HepG2 (cell line): ENCODE data around the gene DGKB. TPM values are rescaled to one million over a fixed set of nuclear protein-coding genes. Genes with fewer than 3 reads are reported as not detected.

Experiments used
- ATAC-seq: fragments of 200-7000 bp; cut with Tn5 transposase; 3 replicates; pipeline ENCODE4 v1.9.1; 2020; ENCODE audit warnings: mild to moderate bottlenecking, moderate library complexity
- BruUV-seq: library from RNA; stranded (reverse); fragments of 400-500 nt; replicated peaks from 2 replicates; lab custom pipeline; 2021; lab: Mats Ljungman, UMichigan
- CTCF ChIA-PET: fragments of 300-600 bp; formaldehyde crosslinking; extraction: SDS; loops from one replicate; lab custom pipeline; 2021; ENCODE audit warnings: low total read pairs, inconsistent platforms, low intra/inter-chr PET ratio; lab: Yijun Ruan, JAX
- POLR2A ChIA-PET: fragments of 350-600 bp; sonication (Branson Sonifier 250); formaldehyde crosslinking; loops from one replicate; lab custom pipeline; 2020; ENCODE audit warnings: antibody characterized with exemption, inconsistent platforms; lab: Yijun Ruan, JAX
- DNase-seq: peaks from one replicate; pipeline ENCODE4 v3.0.0-alpha.2; 2015; ENCODE audit warnings: low spot score
- FAIRE-seq: peaks from 3 replicates; lab custom pipeline; 2011; peaks lifted over from hg19 to GRCh38; lab: Jason Lieb, UNC
- H2AFZ ChIP-seq: one replicate; pipeline ENCODE4 v1.6.1; 2011; ENCODE audit warnings: low read length, inconsistent platforms
- H3K27ac ChIP-seq: fragments of 300-600 bp; 3 replicates; pipeline ENCODE4 v1.8.0; 2011; ENCODE audit warnings: mixed run types, mild to moderate bottlenecking, mixed read lengths, low read length, inconsistent platforms; ENCODE audit not compliant: insufficient read depth; ENCODE audit errors: extremely low read length
- H3K27me3 ChIP-seq, 2 experiments: fragments of 200-600 bp in 1 of 2; 2 replicates in 1 of 2; 3 replicates in 1 of 2; pipeline versions ENCODE4 v1.6.0 to v1.8.0; 2011; ENCODE audit warnings: low read length in 2 of 2, mild to moderate bottlenecking in 2 of 2, moderate library complexity in 2 of 2, inconsistent platforms in 1 of 2; ENCODE audit not compliant: insufficient read depth in 2 of 2, control insufficient read depth in 1 of 2
- H3K36me3 ChIP-seq, 2 experiments: fragments of 200-600 bp in 1 of 2; replicated peaks in 1 of 2; 2 replicates in 1 of 2; 3 replicates in 1 of 2; pipeline versions ENCODE4 v1.5.1 to v1.8.0; 2011; ENCODE audit warnings: low read length in 2 of 2, inconsistent platforms in 1 of 2; ENCODE audit not compliant: insufficient read depth in 2 of 2, control insufficient read depth in 1 of 2
- H3K4me1 ChIP-seq: 2 replicates; pipeline ENCODE4 v1.5.1; 2012; ENCODE audit warnings: low read length, inconsistent platforms; ENCODE audit not compliant: insufficient read depth
- H3K4me2 ChIP-seq: 2 replicates; pipeline ENCODE4 v1.6.0; 2011; ENCODE audit warnings: low read depth, low read length, inconsistent platforms
- H3K4me3 ChIP-seq, 3 experiments: fragments of 200-600 bp in 1 of 3; sonication (generic), shearing (Covaris generic) in 1 of 3; replicated peaks in 1 of 3; 2 replicates each; pipeline ENCODE4 v1.5.1; 2011 to 2016; ENCODE audit warnings: low read length in 3 of 3, inconsistent platforms in 2 of 3, low read depth in 2 of 3, mild to moderate bottlenecking in 2 of 3, control low read depth in 1 of 3, mixed read lengths in 1 of 3; ENCODE audit not compliant: insufficient read depth in 1 of 3
- H3K79me2 ChIP-seq: one replicate; pipeline ENCODE4 v1.6.1; 2011; ENCODE audit warnings: low read length, inconsistent platforms; ENCODE audit not compliant: insufficient read depth
- H3K9ac ChIP-seq: 2 replicates; pipeline ENCODE4 v1.6.0; 2011; ENCODE audit warnings: mild to moderate bottlenecking, low read depth, low read length, inconsistent platforms; ENCODE audit not compliant: insufficient read depth
- H3K9me3 ChIP-seq: 2 replicates; pipeline ENCODE4 v1.5.1; 2012; ENCODE audit warnings: mild to moderate bottlenecking, low read length
- H4K20me1 ChIP-seq: 2 replicates; pipeline ENCODE4 v1.6.0; 2011; ENCODE audit warnings: inconsistent platforms, mild to moderate bottlenecking, low read length, moderate library complexity; ENCODE audit not compliant: insufficient read depth
- ARNT2 ChIP-seq: sonication (generic); formaldehyde crosslinking; IDR thresholded peaks from 2 replicates; pipeline ENCODE4 v1.8.0; 2022; ENCODE audit warnings: mild to moderate bottlenecking, low read depth, missing genetic modification reagents, moderate library complexity
- ETV5 ChIP-seq: IDR thresholded peaks from 2 replicates; pipeline ENCODE4 v1.6.1; 2018; ENCODE audit warnings: missing biosample characterization, missing genetic modification reagents, inconsistent platforms, borderline replicate concordance
- HNF4A ChIP-seq: sonication (generic); formaldehyde crosslinking; IDR thresholded peaks from 2 replicates; pipeline ENCODE4 v1.4.0; 2020; ENCODE audit warnings: missing genetic modification reagents
- ISX ChIP-seq: sonication (generic); formaldehyde crosslinking; conservative IDR thresholded peaks from 2 replicates; pipeline ENCODE4 v1.5.0; 2020; ENCODE audit warnings: missing genetic modification reagents
- JARID2 ChIP-seq: sonication (generic); formaldehyde crosslinking; IDR thresholded peaks from 2 replicates; pipeline ENCODE4 v1.8.1; 2023; ENCODE audit warnings: missing genetic modification reagents, inconsistent platforms; ENCODE audit not compliant: insufficient replicate concordance
- SIX1 ChIP-seq: sonication (generic); formaldehyde crosslinking; IDR thresholded peaks from 2 replicates; pipeline ENCODE4 v1.4.0; 2020; ENCODE audit warnings: missing genetic modification reagents, borderline replicate concordance
- STAG1 ChIP-seq: sonication (generic); formaldehyde crosslinking; IDR thresholded peaks from 2 replicates; pipeline ENCODE4 v1.4.0; 2020; ENCODE audit warnings: missing genetic modification reagents
- WIZ ChIP-seq: sonication (generic); formaldehyde crosslinking; IDR thresholded peaks from 2 replicates; pipeline ENCODE4 v1.5.1; 2020; ENCODE audit warnings: mild to moderate bottlenecking, missing genetic modification reagents
- ZFP62 ChIP-seq: sonication (generic); formaldehyde crosslinking; IDR thresholded peaks from 2 replicates; pipeline ENCODE4 v1.4.0; 2020; ENCODE audit warnings: missing genetic modification reagents
- ZNF3 ChIP-seq: IDR thresholded peaks from 2 replicates; pipeline ENCODE4 v1.7.0; 2017; ENCODE audit warnings: inconsistent platforms
- ZNF333 ChIP-seq: sonication (generic); formaldehyde crosslinking; IDR thresholded peaks from 2 replicates; pipeline ENCODE4 v1.4.0; 2020; ENCODE audit warnings: mild to moderate bottlenecking, missing genetic modification reagents, borderline replicate concordance
- ZNF431 ChIP-seq: sonication (generic); formaldehyde crosslinking; IDR thresholded peaks from 2 replicates; pipeline ENCODE4 v1.9.0; 2022; ENCODE audit warnings: missing genetic modification reagents, low read depth, mild to moderate bottlenecking, borderline replicate concordance
- ZNF441 ChIP-seq: sonication (generic); formaldehyde crosslinking; IDR thresholded peaks from 2 replicates; pipeline ENCODE4 v1.7.0; 2021; ENCODE audit warnings: missing genetic modification reagents, borderline replicate concordance
- ZNF589 ChIP-seq: sonication (generic); formaldehyde crosslinking; conservative IDR thresholded peaks from 2 replicates; pipeline ENCODE4 v1.8.0; 2022; ENCODE audit warnings: mild to moderate bottlenecking, moderate library complexity, missing genetic modification reagents
- ZNF781 ChIP-seq: sonication (generic); formaldehyde crosslinking; IDR thresholded peaks from 2 replicates; pipeline ENCODE4 v1.5.1; 2020; ENCODE audit warnings: borderline replicate concordance, mild to moderate bottlenecking, missing genetic modification reagents; ENCODE audit errors: not compliant biosample characterization
- ZSCAN30 ChIP-seq: sonication (generic); formaldehyde crosslinking; IDR thresholded peaks from 2 replicates; pipeline ENCODE4 v1.5.0; 2020; ENCODE audit warnings: mild to moderate bottlenecking, missing genetic modification reagents
- WGBS: methylation state at CpG from one replicate; pipeline ENCODE4 v1.1.6; 2017; ENCODE audit warnings: low lambda C conversion rate; 5-methylcytosine and 5-hydroxymethylcytosine counted together
- in situ Hi-C: cut with HindIII; loops from 2 replicates; pipeline ENCODE4 v1.10.0; 2017; ENCODE audit warnings: low pct_unique_long_range_greater_than_20kb; ENCODE audit not compliant: extremely low pct_ligation_motif_present
- intact Hi-C: fragments of 100-400 bp; cut with micrococcal nuclease; formaldehyde crosslinking; loops from one replicate; pipeline ENCODE4 v1.10.0; 2022; ENCODE audit not compliant: unreplicated experiment
- polyA plus RNA-seq, 8 experiments: library from polyadenylated mRNA; depleted of rRNA in 3 of 8; stranded (reverse) in 7 of 8; unstranded in 1 of 8; fragments of >200 nt; fragmentation: Illumina TruSeq in 4 of 8; extraction: Trizol in 4 of 8; gene quantifications; 2 replicates each; pipeline versions ENCODE4 v1.2.1 to v1.2.3, GENCODE V29; 2011 to 2016; ENCODE audit warnings: low read depth in 4 of 8, missing spikeins in 1 of 8, mixed read lengths in 1 of 8; ENCODE audit not compliant: insufficient read depth in 1 of 8
- total RNA-seq, 5 experiments: library from RNA; depleted of rRNA; stranded (reverse); fragments of >200 nt; fragmentation: Illumina TruSeq; extraction: Trizol; gene quantifications; 2 replicates each; pipeline ENCODE4 v1.2.3, GENCODE V29; 2016; ENCODE audit warnings: low read depth in 1 of 5
- TF ChIP-seq, protein P1 (sequence below): sonication (generic); formaldehyde crosslinking; IDR thresholded peaks from 2 replicates; pipeline ENCODE4 v1.5.1; 2020; ENCODE audit warnings: mild to moderate bottlenecking, missing genetic modification reagents, borderline replicate concordance
- TF ChIP-seq, protein P2 (sequence below), 2 experiments: sonication (generic) in 1 of 2; formaldehyde crosslinking in 1 of 2; IDR thresholded peaks; 2 replicates each; pipeline versions ENCODE4 v1.4.0 to v1.6.1; 2018 to 2020; ENCODE audit warnings: missing genetic modification reagents in 2 of 2, borderline replicate concordance in 1 of 2, low read depth in 1 of 2, mild to moderate bottlenecking in 1 of 2, missing biosample characterization in 1 of 2
- TF ChIP-seq, protein P3 (sequence below): sonication (generic); formaldehyde crosslinking; IDR thresholded peaks from 2 replicates; pipeline ENCODE4 v1.4.0; 2020; ENCODE audit warnings: low read depth, mild to moderate bottlenecking, missing genetic modification reagents

DGKB gene
- total and polyA plus RNA-seq, 2 of the 13 experiments (the other 11 are each of a cell fraction or from before 2014, with no cell fraction given) = not detected

DNA sequence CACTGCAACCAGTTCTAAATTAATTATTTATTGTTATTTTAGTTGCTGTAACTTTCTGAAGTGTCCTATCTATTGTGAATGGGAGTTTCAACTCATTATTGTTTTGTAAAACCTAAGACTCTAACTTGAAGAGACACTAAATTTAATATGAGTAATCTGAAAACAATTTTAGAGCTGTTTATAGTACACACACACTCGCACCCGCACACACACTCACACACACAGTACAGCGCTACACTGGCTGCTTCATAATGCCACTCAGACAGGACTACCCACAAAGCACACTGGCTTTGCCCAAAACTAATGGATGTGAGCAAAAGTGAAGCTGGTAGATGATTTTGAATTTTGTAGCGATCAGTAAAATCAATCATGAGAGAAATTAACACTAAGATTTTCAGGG, 674.2 kb downstream of the DGKB start:
- Histone ChIP-seq H2AFZ (no peak overlapping the region), H3K4me1 (no peaks in the 10 kb centered on the region), H3K27me3 (no peaks in the 10 kb centered on the region), H3K79me2 (no peaks in the 10 kb centered on the region), H3K36me3 (no peaks in the 10 kb centered on the region), H4K20me1 (no peaks in the 10 kb centered on the region), H3K27ac (no peak overlapping the region), H3K9ac (no peak overlapping the region), H3K4me2 (no peak overlapping the region), H3K4me3 (no peak overlapping the region), H3K9me3 (peaks cover 76% of the 10 kb centered on the region)
- 55% methylated on average over 4 of the region's 4 CpGs for WGBS
- FAIRE-seq = no peak
- POLR2A ChIA-PET = no interaction called here
- CTCF ChIA-PET = no interaction called here
- intact Hi-C loops (no loop called here), in situ Hi-C loops (no loop called here)
- no peak for TF ChIP-seq SIX1
- no peak for TF ChIP-seq ZNF333
- TF ChIP-seq STAG1 (CRISPR knock-in tag) = no peak
- TF ChIP-seq ZNF3 (CRISPR knock-in tag) = no peak
- no peak for TF ChIP-seq ZNF781 (CRISPR knock-in tag)
- no peak for TF ChIP-seq HNF4A (CRISPR knock-in tag)
- TF ChIP-seq, protein P1, sequence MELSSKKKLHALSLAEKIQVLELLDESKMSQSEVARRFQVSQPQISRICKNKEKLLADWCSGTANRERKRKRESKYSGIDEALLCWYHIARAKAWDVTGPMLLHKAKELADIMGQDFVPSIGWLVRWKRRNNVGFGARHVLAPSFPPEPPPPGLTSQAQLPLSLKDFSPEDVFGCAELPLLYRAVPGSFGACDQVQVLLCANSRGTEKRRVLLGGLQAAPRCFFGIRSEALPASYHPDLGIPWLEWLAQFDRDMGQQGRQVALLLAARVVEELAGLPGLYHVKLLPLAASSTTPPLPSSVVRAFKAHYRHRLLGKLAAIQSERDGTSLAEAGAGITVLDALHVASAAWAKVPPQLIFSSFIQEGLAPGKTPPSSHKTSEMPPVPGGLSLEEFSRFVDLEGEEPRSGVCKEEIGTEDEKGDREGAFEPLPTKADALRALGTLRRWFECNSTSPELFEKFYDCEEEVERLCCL (CRISPR knock-in tag) = no peak
- TF ChIP-seq JARID2 = no peak
- TF ChIP-seq, protein P2, sequence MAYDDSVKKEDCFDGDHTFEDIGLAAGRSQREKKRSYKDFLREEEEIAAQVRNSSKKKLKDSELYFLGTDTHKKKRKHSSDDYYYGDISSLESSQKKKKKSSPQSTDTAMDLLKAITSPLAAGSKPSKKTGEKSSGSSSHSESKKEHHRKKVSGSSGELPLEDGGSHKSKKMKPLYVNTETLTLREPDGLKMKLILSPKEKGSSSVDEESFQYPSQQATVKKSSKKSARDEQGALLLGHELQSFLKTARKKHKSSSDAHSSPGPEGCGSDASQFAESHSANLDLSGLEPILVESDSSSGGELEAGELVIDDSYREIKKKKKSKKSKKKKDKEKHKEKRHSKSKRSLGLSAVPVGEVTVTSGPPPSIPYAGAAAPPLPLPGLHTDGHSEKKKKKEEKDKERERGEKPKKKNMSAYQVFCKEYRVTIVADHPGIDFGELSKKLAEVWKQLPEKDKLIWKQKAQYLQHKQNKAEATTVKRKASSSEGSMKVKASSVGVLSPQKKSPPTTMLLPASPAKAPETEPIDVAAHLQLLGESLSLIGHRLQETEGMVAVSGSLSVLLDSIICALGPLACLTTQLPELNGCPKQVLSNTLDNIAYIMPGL (CRISPR knock-in tag; IDR thresholded peaks at IDR 0.05; ENCODE audit: borderline replicate concordance in 1 of 2, low read depth in 1 of 2) = no peak
- no peak for TF ChIP-seq WIZ (CRISPR knock-in tag)
- TF ChIP-seq ETV5 (CRISPR knock-in tag) = no peak
- TF ChIP-seq, protein P3, sequence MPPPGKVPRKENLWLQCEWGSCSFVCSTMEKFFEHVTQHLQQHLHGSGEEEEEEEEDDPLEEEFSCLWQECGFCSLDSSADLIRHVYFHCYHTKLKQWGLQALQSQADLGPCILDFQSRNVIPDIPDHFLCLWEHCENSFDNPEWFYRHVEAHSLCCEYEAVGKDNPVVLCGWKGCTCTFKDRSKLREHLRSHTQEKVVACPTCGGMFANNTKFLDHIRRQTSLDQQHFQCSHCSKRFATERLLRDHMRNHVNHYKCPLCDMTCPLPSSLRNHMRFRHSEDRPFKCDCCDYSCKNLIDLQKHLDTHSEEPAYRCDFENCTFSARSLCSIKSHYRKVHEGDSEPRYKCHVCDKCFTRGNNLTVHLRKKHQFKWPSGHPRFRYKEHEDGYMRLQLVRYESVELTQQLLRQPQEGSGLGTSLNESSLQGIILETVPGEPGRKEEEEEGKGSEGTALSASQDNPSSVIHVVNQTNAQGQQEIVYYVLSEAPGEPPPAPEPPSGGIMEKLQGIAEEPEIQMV = no peak
- TF ChIP-seq ARNT2 = no peak
- TF ChIP-seq ZFP62 (CRISPR knock-in tag) = no peak
- no peak for TF ChIP-seq ZNF431 (CRISPR knock-in tag)
- no peak for TF ChIP-seq ISX
- no peak for TF ChIP-seq ZNF589
- no peak for TF ChIP-seq ZSCAN30 (CRISPR knock-in tag)
- no peak for TF ChIP-seq ZNF441 (CRISPR knock-in tag)
- DNase-seq = no peak
- no TSS peak for BruUV-seq
- no peak for ATAC-seq
